Stimulated activated memory B cell treated with anti-CD40 and anti-IgM and Interleukin-4, amounts not matched to agents 10 μg/mL and 1 μg/mL and 100 μg/mL, for 72 hours (primary cell): ENCODE data around the gene LPIN1.
"Not testable (repeated sequence)": the region's sequence is repeated elsewhere in the genome, so short reads cannot be mapped to it uniquely, and the experiment has no call there.

Experiments
- ATAC-seq: fragments of 150-1000 bp; cut with Tn5 transposase; 2 replicates; pipeline ENCODE4 v1.10.0; 2021
- H3K27ac Mint-ChIP-seq: one replicate; pipeline ENCODE4 v1.8.0; 2022; ENCODE audit warnings: mild to moderate bottlenecking, mixed read lengths
- H3K27me3 Mint-ChIP-seq: one replicate; pipeline ENCODE4 v1.8.0; 2022; ENCODE audit warnings: mixed read lengths
- H3K36me3 Mint-ChIP-seq: one replicate; pipeline ENCODE4 v1.8.0; 2022; ENCODE audit warnings: mixed read lengths
- H3K4me1 Mint-ChIP-seq: one replicate; pipeline ENCODE4 v1.8.0; 2022; ENCODE audit warnings: mixed read lengths
- H3K4me3 Mint-ChIP-seq: one replicate; pipeline ENCODE4 v1.8.0; 2022; ENCODE audit warnings: mild to moderate bottlenecking, moderate library complexity, mixed read lengths
- H3K9me3 Mint-ChIP-seq: one replicate; pipeline ENCODE4 v1.8.0; 2022; ENCODE audit warnings: mixed read lengths

The LPIN1 gene

GRCh38 chr2:11810237-11810977 lies 64.0 kb downstream of the LPIN1 start:
- Mint-ChIP-seq H3K4me3 (no peak overlapping the region), H3K4me1 (no peaks in the 10 kb centered on the region), H3K27ac (no peak overlapping the region), H3K9me3 (peaks cover 1% of the 10 kb centered on the region), H3K36me3 (peaks cover 81% of the 10 kb centered on the region), H3K27me3 (no peaks in the 10 kb centered on the region)
- no peak for ATAC-seq

- no peaks in the 10 kb centered on the region for H3K27me3 Mint-ChIP-seq
- no peak overlapping the region for H3K27ac Mint-ChIP-seq
- H3K36me3 Mint-ChIP-seq: peaks cover 81% of the 10 kb centered on the region
- peaks cover 2% of the 10 kb centered on the region for H3K9me3 Mint-ChIP-seq
- ATAC-seq: no peak
- no peak overlapping the region for H3K4me3 Mint-ChIP-seq
- H3K4me1 Mint-ChIP-seq: no peaks in the 10 kb centered on the region
Measured at GRCh38 chr2:11811036-11811654, 64.7 kb downstream of the LPIN1 start.

- Mint-ChIP-seq H3K4me3 (no peak overlapping the region), H3K4me1 (no peaks in the 10 kb centered on the region), H3K27me3 (no peaks in the 10 kb centered on the region), H3K36me3 (peaks cover 84% of the 10 kb centered on the region), H3K9me3 (peaks cover 2% of the 10 kb centered on the region), H3K27ac (no peak overlapping the region)
- no peak for ATAC-seq
Measured at GRCh38 chr2:11812466-11813248, 66.2 kb downstream of the LPIN1 start.

GRCh38 chr2:11813345-11813744 lies 66.9 kb downstream of the LPIN1 start:
- H3K27me3 Mint-ChIP-seq, H3K4me1 Mint-ChIP-seq, H3K27ac Mint-ChIP-seq, H3K4me3 Mint-ChIP-seq, ATAC-seq, H3K9me3 Mint-ChIP-seq: not testable (repeated sequence)
- H3K36me3 Mint-ChIP-seq: peaks cover 82% of the 10 kb centered on the region

- no peak overlapping the region for H3K27ac Mint-ChIP-seq
- peaks cover 80% of the 10 kb centered on the region for H3K36me3 Mint-ChIP-seq
- ATAC-seq: no peak
- no peaks in the 10 kb centered on the region for H3K4me1 Mint-ChIP-seq
- peaks cover 2% of the 10 kb centered on the region for H3K9me3 Mint-ChIP-seq
- H3K27me3 Mint-ChIP-seq: no peaks in the 10 kb centered on the region
- H3K4me3 Mint-ChIP-seq: no peak overlapping the region
Measured at GRCh38 chr2:11813951-11814350, 67.5 kb downstream of the LPIN1 start.

- H3K27ac Mint-ChIP-seq: no peak overlapping the region
- H3K36me3 Mint-ChIP-seq: peaks cover 79% of the 10 kb centered on the region
- no peak for ATAC-seq
Measured at GRCh38 chr2:11814979-11815510, 68.6 kb downstream of the LPIN1 start.

GRCh38 chr2:11816935-11817334 lies 70.5 kb downstream of the LPIN1 start:
- H3K36me3 Mint-ChIP-seq: peaks cover 77% of the 10 kb centered on the region
- not testable (repeated sequence) for H3K9me3 Mint-ChIP-seq, H3K27ac Mint-ChIP-seq, H3K4me1 Mint-ChIP-seq, ATAC-seq, H3K4me3 Mint-ChIP-seq, H3K27me3 Mint-ChIP-seq

More at GRCh38 chr2:11814979-11815510, 68.6 kb downstream of the LPIN1 start:
- H3K27me3 Mint-ChIP-seq: no peaks in the 10 kb centered on the region
- H3K4me3 Mint-ChIP-seq: no peak overlapping the region
- H3K9me3 Mint-ChIP-seq: peaks cover 2% of the 10 kb centered on the region
- no peaks in the 10 kb centered on the region for H3K4me1 Mint-ChIP-seq

GRCh38 chr2:11819235-11819729 lies 72.8 kb downstream of the LPIN1 start:
- Mint-ChIP-seq H3K9me3 (peaks cover 2% of the 10 kb centered on the region), H3K27ac (no peak overlapping the region), H3K4me1 (no peaks in the 10 kb centered on the region), H3K27me3 (no peaks in the 10 kb centered on the region), H3K36me3 (peaks cover 78% of the 10 kb centered on the region), H3K4me3 (no peak overlapping the region)
- no peak for ATAC-seq

- H3K27me3 Mint-ChIP-seq: no peaks in the 10 kb centered on the region
- H3K4me3 Mint-ChIP-seq: no peak overlapping the region
- no peaks in the 10 kb centered on the region for H3K4me1 Mint-ChIP-seq
- H3K36me3 Mint-ChIP-seq: peaks cover 75% of the 10 kb centered on the region
- H3K9me3 Mint-ChIP-seq: no peaks in the 10 kb centered on the region
- no peak overlapping the region for H3K27ac Mint-ChIP-seq
- no peak for ATAC-seq
Measured at GRCh38 chr2:11820650-11821049, 74.2 kb downstream of the LPIN1 start.

- Mint-ChIP-seq H3K27ac (no peak overlapping the region), H3K9me3 (no peaks in the 10 kb centered on the region), H3K27me3 (no peaks in the 10 kb centered on the region), H3K4me1 (no peaks in the 10 kb centered on the region), H3K4me3 (no peak overlapping the region), H3K36me3 (peaks cover 64% of the 10 kb centered on the region)
- ATAC-seq: no peak
Measured at GRCh38 chr2:11821705-11822104, 75.3 kb downstream of the LPIN1 start.

GRCh38 chr2:11822359-11822745 lies 75.9 kb downstream of the LPIN1 start:
- not testable (repeated sequence) for H3K4me3 Mint-ChIP-seq, H3K4me1 Mint-ChIP-seq, ATAC-seq, H3K27ac Mint-ChIP-seq, H3K9me3 Mint-ChIP-seq, H3K27me3 Mint-ChIP-seq
- H3K36me3 Mint-ChIP-seq: peaks cover 58% of the 10 kb centered on the region

- peaks cover 7% of the 10 kb centered on the region for H3K4me1 Mint-ChIP-seq
- no peak overlapping the region for H3K4me3 Mint-ChIP-seq
- H3K36me3 Mint-ChIP-seq: peaks cover 52% of the 10 kb centered on the region
- ATAC-seq: peak; percentile 48
- H3K27ac Mint-ChIP-seq: no peak overlapping the region
- no peaks in the 10 kb centered on the region for H3K9me3 Mint-ChIP-seq
- H3K27me3 Mint-ChIP-seq: no peaks in the 10 kb centered on the region
Measured at GRCh38 chr2:11822746-11823451, 76.5 kb downstream of the LPIN1 start.

GRCh38 chr2:11824901-11825828 lies 78.7 kb downstream of the LPIN1 start:
- Mint-ChIP-seq H3K27ac (no peak overlapping the region), H3K36me3 (peaks cover 44% of the 10 kb centered on the region), H3K4me3 (no peak overlapping the region), H3K4me1 (peaks cover 20% of the 10 kb centered on the region), H3K9me3 (no peaks in the 10 kb centered on the region), H3K27me3 (no peaks in the 10 kb centered on the region)
- no peak for ATAC-seq

GRCh38 chr2:11827547-11827946 lies 81.1 kb downstream of the LPIN1 start:
- ATAC-seq: no peak
- Mint-ChIP-seq H3K27me3 (no peaks in the 10 kb centered on the region), H3K36me3 (peaks cover 28% of the 10 kb centered on the region), H3K4me3 (no peak overlapping the region), H3K4me1 (peaks cover 40% of the 10 kb centered on the region), H3K9me3 (no peaks in the 10 kb centered on the region), H3K27ac (no peak overlapping the region)
